CD4-positive, alpha-beta T cell treated with Interleukin-6 for 4 hours (primary cell): Measurements from ENCODE around the gene HCAR1.
"Not testable (repeated sequence)": the region's sequence is repeated elsewhere in the genome, so short reads cannot be mapped to it uniquely, and the experiment has no call there.

Experiments
- DNase-seq: peaks from one replicate; pipeline ENCODE4 v3.0.0-alpha.2; 2020; ENCODE audit warnings: mixed read lengths

Gene HCAR1, protein sequence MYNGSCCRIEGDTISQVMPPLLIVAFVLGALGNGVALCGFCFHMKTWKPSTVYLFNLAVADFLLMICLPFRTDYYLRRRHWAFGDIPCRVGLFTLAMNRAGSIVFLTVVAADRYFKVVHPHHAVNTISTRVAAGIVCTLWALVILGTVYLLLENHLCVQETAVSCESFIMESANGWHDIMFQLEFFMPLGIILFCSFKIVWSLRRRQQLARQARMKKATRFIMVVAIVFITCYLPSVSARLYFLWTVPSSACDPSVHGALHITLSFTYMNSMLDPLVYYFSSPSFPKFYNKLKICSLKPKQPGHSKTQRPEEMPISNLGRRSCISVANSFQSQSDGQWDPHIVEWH

DNA sequence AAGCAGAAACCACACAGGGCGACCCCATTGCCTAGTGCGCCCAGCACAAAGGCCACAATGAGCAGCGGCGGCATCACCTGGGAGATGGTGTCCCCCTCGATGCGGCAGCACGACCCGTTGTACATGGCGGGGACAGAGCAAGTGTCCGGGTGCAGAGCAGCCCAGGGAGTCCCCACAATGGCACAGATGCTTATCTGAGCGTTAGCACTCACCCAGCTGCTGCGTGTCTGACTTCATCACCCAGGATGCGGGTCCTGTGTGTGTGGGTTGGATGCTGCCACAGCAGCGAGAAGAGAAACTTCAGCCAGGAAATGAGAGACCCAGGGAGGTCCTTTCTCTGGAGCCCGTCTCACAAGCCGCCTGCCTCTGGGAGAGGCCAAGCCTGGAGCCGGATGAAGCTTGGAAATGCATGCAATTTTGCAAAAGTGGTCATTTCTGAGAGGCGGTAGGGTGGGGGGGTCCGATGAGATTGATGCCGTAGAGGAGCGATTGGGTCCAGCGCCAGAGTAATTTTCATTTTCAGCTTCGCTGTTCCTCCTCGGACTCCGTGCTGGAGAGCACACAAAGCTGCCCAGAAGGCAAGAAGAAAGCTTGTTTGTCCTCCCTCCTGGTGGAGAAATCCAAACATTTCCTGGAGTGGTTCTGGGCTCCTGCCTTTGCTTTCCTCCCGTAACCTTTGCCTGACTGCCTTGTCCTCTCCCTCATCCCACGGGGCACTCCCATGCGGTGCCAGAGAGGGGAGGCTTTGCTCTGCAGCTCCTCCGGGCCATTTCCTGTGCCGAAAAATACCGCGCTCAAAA lies at the start of gene HCAR1:
Gene HCAR1 (minus strand): TSS at position 630 of the 800 bp plus-strand sequence. CDS start 505 bp downstream, at position 125.
- peak; percentile 47 for DNase-seq

DNA sequence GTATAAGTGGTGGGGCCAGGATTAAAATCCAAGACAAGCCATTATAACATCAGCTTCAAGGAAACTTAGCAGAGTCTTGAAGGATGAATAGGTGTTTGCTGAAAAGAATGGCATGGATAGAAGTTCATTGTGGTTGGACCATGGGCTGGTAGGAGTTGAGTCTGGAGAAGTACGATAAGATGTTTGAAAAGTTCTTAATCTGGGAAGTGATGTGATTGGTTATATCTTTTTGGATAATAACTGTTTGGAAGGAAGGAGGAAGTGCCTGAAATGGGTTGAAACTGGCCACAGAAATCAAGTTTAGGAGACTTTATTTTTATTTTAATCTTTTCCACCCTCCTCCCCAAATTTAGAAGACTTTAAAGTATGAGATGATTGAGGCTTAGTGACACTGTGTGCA lies 26.9 kb upstream of the HCAR1 start:
- DNase-seq, result no peak

DNA sequence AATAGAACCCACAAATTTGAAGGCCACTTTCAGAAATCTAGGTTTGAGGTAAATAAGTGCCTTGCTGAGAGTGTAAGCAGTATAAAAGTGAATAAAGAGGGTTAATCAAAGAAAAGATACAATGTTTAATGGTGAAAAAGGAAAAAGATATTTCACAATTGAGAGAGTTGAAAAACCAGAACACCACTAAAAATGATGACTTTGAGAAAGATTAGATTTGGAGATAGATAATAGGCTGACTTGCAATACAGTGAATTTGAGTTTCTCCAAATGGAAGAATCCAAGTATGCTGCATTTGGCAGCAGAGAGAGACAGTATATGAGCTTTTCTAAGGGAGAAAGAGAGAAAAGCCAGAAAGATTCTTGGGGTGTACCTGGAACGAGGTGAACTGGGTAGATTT lies 24.1 kb upstream of the HCAR1 start:
- DNase-seq, result no peak

DNA sequence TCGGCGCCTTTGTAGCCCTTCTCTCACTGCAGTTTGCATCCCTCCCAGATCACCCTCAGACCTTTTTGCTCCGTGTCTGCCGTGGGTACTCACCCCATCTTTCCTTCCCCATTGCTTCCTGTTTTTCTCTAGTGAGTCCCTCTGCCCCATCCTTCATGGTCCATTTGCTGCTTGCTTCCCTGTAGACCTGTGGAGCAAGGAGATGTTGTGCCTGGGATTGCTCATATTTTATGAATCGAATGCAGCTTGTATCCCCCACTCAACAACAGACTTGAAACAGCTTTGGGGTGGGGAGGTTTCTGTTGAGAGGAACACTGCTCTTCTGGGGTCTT lies 22.6 kb upstream of the HCAR1 start:
- no peak for DNase-seq

DNA sequence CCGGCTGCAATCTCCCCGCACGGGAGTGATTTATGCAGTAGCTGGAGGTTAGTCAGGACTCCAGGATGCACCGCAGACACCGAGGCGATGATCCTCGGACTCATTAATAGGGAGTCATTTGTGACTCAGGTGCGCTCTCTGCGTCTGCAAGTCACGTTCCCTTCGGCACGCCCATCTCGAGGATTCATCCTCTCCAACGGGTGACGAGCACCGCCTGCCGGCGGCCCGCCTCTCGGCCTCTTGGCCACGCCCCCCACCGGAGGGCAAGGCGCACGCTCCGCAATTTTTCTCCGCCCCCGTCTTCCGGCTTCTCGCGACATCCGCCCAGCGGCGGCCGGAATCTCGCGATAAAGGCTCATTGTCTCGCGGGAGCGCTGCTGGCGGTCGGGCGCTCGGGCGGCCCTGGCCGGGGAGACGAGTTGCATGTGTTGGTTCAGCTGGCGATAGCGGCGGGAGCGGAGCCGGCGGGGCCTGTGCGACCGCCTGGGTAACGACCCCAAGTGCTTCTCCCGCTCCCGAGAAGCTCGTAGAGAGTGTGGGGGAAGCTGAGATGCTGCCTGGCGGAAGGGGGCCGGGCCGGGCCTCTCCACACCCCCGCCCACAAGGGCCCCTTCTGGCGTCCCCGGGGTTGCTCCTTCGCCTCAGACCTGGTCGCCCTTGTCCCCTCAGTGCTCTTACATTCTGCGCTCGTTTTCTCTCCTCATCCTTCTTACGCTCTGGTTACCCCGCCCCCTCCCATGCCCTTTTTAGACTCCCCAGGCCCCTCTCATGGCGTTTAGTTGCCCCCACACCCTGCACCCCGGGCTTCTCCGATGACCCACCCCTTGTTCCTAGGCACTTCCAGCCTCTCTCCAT lies 22.0 kb upstream of the HCAR1 start, which contains the start of gene DENR:
Gene DENR (plus strand): TSS at position 361 of the 855 bp plus-strand sequence. CDS start 878 bp downstream, outside the sequence.
- DNase-seq, result peak; percentile 99

DNA sequence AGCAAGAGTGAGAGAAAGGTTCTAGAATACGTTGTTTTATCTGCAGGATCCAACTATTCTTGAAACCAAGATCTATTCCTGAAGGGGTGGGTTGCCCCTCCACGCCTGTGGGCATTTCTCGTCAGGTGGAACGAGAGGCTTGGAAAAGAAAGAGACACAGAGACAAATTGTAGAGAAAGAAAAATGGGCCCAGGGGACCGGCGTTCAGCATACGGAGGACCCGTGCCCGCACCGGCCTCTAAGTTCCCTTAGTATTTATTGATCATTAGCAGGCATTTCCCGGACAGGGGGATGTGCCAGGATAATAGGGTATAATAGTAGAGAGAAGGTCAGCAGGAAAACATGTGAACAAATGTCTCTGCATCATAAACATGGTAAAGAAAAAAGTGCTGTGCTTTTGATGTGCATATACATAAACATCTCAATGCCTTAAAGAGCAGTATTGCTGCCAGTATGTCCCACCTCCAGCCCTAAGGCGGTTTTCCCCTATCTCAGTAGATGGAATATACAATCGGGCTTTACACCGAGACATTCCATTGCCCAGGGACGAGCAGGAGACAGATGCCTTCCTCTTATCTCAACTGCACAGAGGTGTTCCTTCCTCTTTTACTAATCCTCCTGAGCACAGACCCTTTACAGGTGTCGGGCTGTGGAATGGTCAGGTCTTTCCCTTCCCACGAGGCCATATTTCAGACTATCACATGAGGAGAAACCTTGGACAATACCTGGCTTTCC lies 20.3 kb upstream of the HCAR1 start:
- DNase-seq, result not testable (repeated sequence)

DNA sequence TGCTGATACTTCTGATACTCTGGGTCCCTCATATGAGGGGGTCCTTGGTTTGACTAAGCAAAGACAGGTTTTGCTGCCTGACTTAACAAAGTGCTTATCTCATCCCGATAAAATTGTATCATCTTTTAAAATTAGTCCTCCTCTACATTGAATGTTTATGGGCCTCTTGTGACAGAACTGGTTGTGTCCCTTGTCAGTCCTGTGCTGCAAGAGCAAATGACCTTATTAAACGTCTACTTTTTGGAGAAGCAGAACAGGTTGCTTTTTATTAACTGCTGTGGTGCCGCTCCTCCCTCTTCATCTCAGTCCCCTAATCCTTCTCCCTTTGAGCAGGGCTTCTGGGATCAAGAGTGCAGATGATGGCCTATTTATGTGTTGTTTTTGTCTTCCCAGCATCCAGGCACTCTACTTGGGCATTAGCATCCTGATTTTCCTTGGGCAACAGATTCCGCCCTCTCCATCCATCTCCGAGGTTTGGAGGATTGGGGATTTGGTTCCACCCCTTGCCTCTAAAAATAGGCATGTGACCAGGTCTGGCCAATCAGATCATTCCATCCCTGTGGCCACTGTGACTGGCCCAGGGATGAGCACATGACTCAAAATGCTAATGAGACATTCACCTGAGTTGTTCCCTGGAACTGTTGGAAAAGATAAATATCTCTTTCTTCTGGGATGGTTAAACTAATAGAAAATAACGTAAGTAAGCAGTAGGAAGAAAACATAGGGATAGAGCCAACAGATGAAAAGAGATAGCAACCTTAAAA lies 19.1 kb upstream of the HCAR1 start:
- DNase-seq, result no peak

DNA sequence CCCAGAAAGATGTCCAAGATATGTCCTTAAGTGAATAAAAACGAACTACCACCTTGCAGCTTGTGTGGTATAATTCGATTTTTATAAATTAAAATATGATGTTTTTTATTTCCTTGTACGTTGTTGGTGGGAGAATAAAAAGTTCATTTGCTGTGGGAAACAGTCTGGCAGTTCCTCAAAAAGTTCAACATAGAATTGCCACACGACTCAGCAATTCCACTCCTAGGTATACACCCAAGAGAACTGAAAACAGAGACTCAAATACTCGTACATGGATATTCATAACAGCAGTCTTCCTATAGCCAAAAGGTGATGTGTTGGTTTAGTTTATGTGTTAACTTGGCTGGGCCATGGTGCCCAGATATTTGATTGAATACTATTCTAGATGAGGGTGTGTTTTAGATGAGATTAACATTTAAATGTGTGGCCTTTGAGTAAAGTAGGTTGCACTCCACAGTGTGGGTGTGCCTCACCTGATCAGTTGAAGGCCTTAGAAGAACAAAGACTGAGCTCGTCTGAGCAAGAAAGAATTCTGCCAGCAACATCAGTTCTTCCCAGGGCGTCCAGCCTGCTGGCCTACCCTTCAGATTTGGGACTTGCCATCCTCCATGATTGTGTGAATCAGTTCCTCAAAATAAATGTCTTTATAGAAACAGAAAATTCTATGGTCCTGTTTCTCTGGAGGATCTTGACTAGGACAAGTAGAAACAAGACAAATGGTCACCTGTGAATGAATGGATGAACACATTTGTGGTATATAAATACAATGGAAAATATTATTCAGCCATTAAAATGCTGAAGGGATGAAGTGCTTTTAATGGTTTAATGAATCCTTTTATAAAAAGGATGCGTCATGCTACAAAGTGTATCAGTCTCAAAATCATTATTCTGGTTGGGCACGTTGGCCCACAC lies 16.8 kb upstream of the HCAR1 start:
- no peak for DNase-seq

DNA sequence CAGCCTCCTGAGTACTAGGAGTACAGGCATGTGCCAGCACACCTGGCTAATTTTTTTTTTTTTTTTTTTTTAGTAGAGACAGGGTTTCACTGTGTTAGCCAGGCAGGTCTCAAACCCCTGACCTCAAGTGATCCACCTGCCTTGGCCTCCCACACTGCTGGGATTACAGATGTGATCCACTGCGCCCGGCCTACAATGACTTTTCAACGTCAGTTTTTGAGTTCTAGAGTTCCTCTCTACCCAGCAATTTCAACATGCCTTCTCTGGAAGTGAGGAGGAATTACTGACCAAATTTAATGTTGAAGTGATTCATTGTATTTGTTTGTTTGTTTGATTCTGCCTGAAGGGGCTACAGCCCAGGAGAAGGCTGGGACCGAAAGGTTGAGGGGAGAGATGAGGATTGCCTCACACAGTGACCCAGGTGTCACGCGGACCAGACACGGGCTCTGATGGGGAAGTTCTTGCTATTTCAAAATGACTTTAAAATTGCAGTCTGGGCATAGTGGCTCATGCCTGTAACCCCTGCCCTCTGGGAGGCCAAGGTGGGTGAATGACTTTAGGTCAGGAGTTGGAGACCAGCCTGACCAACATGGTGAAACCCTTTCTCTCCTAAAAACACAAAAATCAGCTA lies 13.4 kb upstream of the HCAR1 start:
- no peak for DNase-seq

DNA sequence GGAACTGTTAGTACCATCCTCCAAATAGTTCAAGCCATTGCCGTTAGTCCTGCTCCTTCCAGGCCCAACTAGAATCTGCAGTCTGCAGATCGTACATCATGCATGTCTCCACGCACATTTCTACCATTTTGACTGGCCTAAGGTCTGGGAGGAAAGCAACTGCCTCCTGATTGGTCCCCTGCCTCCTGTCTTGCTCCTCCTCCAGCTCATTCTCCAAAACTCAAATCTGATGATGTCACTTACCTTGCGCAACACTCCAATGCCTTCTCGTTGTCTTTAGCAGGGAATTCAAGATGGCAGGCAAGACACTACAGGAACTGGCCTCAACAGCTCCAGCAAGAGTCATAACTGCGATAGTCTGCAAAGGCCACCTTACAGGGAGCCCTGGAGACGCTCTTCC lies 9.7 kb upstream of the HCAR1 start:
- no peak for DNase-seq

DNA sequence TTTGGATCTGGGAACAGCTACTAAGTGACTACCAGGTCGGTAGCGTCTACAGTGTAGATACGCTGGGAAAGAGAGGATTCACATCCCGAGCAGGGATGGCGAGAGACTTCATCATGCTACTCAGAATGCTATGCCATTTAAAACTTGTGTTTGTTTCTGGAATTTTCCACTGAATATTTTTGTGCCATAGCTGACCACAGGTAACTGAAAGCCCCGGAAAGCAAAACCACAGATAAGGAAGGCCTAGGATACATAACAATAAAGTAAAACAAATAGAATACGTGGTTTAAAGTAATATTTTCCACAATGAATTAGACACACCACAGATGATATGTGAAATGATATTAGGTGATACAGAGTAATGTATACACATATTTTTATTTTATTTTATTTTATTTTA lies 7.9 kb upstream of the HCAR1 start:
- DNase-seq, result no peak

DNA sequence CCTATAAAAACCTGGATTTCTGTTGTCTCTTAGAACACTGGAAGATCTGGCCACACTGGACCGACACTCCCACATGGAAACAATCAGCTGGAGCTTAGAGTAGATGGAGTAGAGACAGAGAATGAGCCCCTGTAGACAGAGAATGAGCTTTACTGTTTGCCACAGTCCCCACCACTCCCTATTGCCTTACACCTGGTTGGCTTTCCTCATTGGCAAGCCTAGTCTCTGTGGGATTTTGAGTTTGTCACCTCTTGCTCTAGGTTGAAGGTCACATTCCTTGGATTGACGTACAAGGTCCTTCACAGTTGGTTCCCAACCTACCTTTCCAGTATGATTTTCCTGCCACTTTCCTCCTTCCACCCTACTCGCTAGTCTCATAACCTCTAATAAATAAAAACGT lies 2.0 kb upstream of the HCAR1 start:
- DNase-seq, result no peak

DNA sequence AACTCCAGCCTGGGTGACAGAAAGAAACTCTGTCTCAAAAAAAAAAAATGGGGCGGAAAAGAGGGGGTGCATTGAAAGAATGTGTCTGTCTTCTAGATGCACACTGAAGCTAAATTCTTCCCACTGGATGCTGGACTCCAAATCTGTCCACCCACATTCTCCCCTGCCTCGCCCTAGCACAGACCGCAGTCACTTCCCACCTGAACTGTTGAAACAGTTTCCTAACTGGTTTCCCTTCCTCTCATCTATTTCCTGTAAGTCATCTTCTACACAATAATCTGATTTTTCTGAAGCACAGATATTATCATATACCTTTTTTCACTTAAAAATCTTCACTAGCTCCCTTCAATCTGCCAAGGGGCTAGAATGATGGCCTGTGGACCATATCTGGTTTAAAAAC lies 1.5 kb upstream of the HCAR1 start:
- DNase-seq, result no peak

DNA sequence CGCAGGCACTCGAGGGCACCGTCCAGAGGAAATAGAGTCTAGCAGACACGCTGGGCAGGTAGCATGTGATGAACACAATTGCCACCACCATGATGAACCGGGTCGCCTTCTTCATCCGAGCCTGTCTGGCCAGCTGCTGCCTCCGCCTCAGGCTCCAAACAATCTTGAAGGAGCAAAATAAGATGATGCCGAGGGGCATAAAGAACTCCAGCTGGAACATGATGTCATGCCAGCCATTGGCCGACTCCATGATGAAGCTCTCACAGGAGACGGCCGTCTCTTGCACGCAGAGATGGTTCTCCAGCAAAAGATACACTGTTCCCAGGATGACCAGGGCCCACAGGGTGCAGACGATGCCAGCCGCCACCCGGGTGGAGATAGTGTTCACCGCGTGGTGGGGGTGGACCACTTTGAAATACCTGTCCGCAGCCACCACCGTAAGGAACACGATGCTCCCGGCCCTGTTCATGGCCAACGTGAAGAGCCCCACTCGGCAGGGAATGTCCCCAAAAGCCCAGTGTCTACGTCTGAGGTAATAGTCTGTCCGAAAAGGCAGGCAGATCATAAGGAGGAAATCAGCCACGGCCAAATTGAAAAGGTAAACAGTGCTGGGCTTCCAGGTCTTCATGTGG lies 945 bp downstream of the HCAR1 start:
- no peak for DNase-seq

DNA sequence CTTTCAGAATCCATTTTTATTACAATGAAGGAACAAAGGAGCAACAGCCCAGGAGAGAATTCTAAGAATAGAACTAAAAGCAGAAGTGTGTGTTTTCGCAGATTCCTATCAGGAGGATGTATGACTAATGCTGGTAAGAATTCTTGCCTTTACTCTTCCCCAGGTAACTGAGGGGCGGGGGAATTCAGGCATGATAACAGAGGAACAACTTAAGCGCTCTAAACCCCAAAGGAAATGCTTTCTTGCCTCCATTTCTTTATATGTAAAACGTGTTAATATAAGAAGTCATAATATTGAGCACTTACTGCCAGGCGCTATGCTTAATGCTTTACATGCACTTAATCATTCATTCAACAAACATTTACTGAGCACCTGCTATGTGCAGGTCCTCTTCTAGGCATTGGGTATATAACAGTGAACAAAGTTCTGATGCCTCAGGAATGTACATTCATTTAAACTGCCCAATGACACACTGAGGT lies 4.5 kb downstream of the HCAR1 start:
- peak; percentile 48 for DNase-seq

DNA sequence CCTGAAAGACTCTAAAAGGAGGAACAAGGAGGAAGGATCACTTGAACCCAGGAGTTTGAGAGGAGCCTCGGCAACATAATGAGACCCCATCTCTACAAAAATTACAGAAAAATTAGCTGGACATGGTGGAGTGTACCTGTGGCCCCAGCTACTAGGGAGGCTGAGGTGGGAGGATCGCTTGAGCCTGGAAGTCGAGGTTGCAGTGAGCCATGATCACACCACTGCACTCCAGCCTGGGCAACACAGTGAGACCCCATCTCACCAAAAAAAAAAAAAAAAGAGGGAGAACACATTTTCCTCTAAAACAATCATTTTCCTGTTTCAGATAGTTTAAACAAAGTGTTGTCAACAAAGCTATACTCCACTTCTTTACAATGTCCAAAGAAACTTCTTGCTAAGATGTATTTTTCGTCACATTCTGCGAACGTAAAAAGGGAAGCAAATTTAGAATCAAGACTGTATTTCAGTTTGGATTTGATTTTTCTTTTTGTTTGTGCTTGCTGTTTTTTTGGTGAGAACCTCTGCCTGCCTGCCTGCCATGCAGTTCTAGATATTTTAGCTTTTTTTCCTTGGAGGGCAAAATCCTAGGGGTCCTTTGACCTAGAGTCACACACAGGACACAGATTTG lies 5.1 kb downstream of the HCAR1 start:
- no peak for DNase-seq

DNA sequence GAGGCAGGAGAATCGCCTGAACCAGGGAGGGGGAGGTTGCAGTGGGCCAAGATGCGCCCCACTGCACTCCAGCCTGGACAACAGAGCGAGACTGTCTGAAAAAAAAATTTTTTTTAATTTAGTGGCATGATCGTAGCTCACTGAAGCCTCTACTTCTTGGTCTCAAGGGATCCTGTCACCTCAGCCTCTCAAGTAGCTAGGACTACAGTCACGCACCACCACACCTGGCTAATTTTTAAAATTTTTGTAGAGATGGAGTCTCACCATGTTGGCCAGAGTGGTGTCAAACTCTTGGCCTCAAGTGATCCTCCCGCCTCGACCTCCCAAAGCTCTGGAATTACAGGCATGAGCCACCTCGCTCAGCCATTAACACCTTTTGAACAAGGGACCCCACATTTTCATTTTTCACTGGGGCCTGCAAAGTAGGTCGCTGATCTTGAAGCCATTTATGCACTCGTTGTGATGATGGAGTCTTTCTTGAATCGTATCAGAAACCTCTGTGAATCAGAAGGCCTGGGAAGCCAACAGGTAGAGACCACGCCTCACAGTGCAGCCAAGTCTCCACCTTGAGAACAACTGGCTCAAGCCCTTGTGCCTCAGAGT lies 5.9 kb downstream of the HCAR1 start:
- no peak for DNase-seq

DNA sequence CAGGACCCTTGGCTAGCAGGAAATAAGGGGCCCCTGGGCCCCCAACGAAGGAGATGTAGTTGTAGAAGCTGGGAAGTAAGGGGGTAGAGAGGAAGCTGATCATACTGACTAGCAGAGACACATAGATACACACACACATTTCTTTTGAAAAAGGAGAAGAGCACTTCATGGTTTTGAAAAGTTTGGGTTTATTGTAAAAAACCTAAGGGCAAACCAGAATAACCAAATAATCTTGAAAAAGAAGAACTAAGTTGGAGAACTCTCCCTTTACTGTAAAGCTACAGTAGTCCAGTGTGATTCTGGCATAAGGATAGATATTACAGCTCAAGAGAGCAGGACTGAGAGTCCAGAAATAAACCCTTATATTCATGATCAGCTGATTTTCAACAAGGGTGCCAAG lies 8.3 kb downstream of the HCAR1 start:
- no peak for DNase-seq
